GM10248 (cell line): ENCODE results near the gene TDRD12.
"Not testable (repeated sequence)": the region's sequence is repeated elsewhere in the genome, so short reads cannot be mapped to it uniquely, and the experiment has no call there.

Source experiments
- CTCF ChIA-PET: fragments of 300-600 bp; sonication (Branson Sonifier 250); formaldehyde crosslinking; extraction: SDS; loops from one replicate; lab custom pipeline; 2021; ENCODE audit warnings: antibody characterized with exemption; lab: Yijun Ruan, JAX
- POLR2A ChIA-PET: fragments of 350-650 bp; sonication (Branson Sonifier 250); formaldehyde crosslinking; extraction: SDS; loops from one replicate; lab custom pipeline; 2020; ENCODE audit warnings: antibody characterized with exemption; lab: Yijun Ruan, JAX
- DNase-seq: peaks from one replicate; pipeline ENCODE4 v3.0.0; 2012; ENCODE audit errors: extremely low spot score
- CTCF ChIP-seq: IDR thresholded peaks from 2 replicates; pipeline ENCODE4 v1.5.1; 2012; ENCODE audit warnings: mild to moderate bottlenecking, low read depth; ENCODE audit errors: extremely low read depth, missing control alignments, control extremely low read depth

Gene TDRD12

GRCh38 chr19:32708457-32708856 lies 11.1 kb upstream of the TDRD12 start:
- CTCF ChIA-PET, result no interaction called here

GRCh38 chr19:32709032-32709431 lies 10.5 kb upstream of the TDRD12 start:
- DNase-seq, result no peak
- ChIA-PET CTCF (no interaction called here), POLR2A (no interaction called here)
- no peak for TF ChIP-seq CTCF

More at GRCh38 chr19:32708457-32708856, 11.1 kb upstream of the TDRD12 start:
- POLR2A ChIA-PET, result no interaction called here
- no peak for DNase-seq
- no peak for TF ChIP-seq CTCF

- TF ChIP-seq CTCF, result no peak
- DNase-seq, result no peak
- CTCF ChIA-PET, result interaction anchor here (1.5 kb wide), 1 partner anchor 264 kb away, joined by 3 read pairs; no protein-coding TSS in a partner anchor
- POLR2A ChIA-PET, result no interaction called here
These were observed 7.8 kb upstream of the TDRD12 start for GRCh38 chr19:32711747-32712146.

- CTCF ChIA-PET, DNase-seq, POLR2A ChIA-PET: not testable (repeated sequence)
These were observed 3.4 kb upstream of the TDRD12 start for GRCh38 chr19:32716203-32716602.

GRCh38 chr19:32717496-32717895 lies 2.1 kb upstream of the TDRD12 start:
- no peak for TF ChIP-seq CTCF
- ChIA-PET POLR2A (no interaction called here), CTCF (no interaction called here)

GRCh38 chr19:32718286-32718685 lies 1.3 kb upstream of the TDRD12 start:
- ChIA-PET CTCF (no interaction called here), POLR2A (no interaction called here)
- TF ChIP-seq CTCF, result no peak
- no peak for DNase-seq

More at GRCh38 chr19:32717496-32717895, 2.1 kb upstream of the TDRD12 start:
- no peak for DNase-seq

- ChIA-PET CTCF (no interaction called here), POLR2A (no interaction called here)
- TF ChIP-seq CTCF, result no peak
- DNase-seq, result no peak
These were observed 809 bp downstream of the TDRD12 start for GRCh38 chr19:32720216-32720935.
